ENCODE results near the gene TSPAN19.
A peak's percentile ranks its signal among the peaks of the same experiment; 100 is the strongest.

Gene TSPAN19

DNA sequence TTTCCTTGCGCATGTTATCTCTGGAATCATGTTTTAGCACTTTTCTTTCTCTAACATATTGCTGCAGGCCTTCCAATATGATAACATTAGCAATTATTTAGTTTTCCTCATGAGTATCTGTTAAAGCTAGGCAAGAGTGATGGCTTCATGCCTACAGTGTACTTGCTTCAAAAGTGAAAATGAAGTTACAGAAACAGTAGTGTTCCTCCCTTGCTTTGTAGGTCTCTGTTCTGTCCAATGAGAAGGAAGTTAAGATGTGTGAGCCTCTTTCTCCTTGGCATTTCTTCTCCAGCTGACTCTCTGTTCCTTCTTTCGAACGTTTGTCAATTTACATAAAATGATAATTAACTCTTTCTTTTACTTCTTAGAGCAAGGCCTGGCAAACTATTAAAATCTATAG is 22.3 kb upstream of the TSPAN19 start:
- TF ChIP-seq, protein P1, sequence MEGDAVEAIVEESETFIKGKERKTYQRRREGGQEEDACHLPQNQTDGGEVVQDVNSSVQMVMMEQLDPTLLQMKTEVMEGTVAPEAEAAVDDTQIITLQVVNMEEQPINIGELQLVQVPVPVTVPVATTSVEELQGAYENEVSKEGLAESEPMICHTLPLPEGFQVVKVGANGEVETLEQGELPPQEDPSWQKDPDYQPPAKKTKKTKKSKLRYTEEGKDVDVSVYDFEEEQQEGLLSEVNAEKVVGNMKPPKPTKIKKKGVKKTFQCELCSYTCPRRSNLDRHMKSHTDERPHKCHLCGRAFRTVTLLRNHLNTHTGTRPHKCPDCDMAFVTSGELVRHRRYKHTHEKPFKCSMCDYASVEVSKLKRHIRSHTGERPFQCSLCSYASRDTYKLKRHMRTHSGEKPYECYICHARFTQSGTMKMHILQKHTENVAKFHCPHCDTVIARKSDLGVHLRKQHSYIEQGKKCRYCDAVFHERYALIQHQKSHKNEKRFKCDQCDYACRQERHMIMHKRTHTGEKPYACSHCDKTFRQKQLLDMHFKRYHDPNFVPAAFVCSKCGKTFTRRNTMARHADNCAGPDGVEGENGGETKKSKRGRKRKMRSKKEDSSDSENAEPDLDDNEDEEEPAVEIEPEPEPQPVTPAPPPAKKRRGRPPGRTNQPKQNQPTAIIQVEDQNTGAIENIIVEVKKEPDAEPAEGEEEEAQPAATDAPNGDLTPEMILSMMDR (conservative IDR thresholded peaks at IDR 0.05; ENCODE audit: low read length) = no peak
- DNase-seq (ENCODE audit: low read depth) = no peak
- no peak overlapping the region for H3K4me3 ChIP-seq (ENCODE audit: low read length)

DNA sequence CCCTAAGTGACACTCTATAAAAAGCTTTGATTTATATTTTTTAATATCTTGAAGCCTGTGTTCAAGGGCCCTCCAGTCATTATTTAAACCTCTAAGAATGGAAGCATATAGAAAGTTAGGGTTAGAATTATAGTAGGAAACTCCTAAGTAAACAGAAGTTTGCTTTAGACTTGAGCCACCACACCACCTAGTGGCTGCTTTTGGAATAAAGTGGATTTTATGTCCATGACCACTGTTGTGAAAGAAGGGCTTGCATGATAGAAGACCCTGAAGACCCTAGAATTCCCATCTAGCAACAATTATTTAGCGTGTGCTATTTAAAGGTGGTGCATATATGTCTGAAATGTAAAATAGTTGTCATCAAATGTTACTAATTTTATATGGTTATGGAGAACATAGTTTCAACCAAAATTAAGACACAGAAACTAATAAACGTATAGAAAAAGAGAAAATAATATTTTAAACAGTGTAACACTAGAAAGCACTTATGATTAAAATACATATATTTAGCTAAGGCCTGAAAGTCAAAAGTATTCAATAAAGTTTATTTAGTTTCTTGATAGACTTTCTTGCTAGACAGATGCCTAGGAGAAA is 21.4 kb upstream of the TSPAN19 start:
- peak; percentile 53 for DNase-seq (ENCODE audit: low read depth)

DNA sequence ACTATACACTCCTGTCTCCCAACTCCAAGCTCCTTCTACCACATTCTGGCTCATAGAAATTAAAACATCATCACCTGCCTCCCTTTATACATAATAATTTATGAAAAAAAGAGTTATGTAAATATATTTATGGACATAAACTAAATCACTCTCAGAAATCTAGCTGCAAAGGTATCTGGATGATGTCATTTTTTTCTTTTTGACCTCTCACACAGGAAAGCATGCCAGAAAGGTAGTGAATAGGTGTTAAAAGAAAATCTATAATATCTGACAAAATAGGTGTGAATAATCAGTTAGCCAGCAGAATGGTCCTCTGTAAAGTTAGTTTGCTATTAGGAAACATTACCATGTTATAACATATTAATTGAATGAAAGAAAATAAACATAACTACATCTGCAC is 7.8 kb upstream of the TSPAN19 start:
- no peak overlapping the region for H3K4me3 ChIP-seq (ENCODE audit: low read length)
- TF ChIP-seq, protein P1 (conservative IDR thresholded peaks at IDR 0.05; ENCODE audit: low read length) = no peak
- DNase-seq (ENCODE audit: low read depth) = no peak

More for the DNA sequence above, 21.4 kb upstream of the TSPAN19 start:
- no peak overlapping the region for H3K4me3 ChIP-seq (ENCODE audit: low read length)
- TF ChIP-seq, protein P1 (conservative IDR thresholded peaks at IDR 0.05; ENCODE audit: low read length) = peak; percentile 88

DNA sequence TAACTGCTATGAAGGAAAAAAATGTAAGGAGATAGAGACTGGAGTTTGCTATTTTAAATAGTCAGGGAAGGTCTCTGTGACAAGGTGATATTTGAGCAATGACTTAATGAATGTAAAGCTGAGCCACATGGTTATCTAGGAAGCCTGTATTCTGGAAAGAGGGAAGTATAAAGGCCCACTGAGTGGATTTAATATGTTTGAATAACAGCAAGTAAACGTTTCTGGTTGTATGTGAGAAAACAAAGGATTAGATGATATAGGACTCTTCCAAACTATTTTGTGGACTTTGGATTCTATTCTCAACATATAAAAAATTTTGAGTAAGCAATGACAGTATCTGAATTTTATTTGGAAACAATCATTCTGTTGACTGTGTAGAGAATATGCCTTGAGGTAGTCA is 5.3 kb upstream of the TSPAN19 start:
- no peak overlapping the region for H3K4me3 ChIP-seq (ENCODE audit: low read length)
- TF ChIP-seq, protein P1 (conservative IDR thresholded peaks at IDR 0.05; ENCODE audit: low read length) = no peak
- no peak for DNase-seq (ENCODE audit: low read depth)

DNA sequence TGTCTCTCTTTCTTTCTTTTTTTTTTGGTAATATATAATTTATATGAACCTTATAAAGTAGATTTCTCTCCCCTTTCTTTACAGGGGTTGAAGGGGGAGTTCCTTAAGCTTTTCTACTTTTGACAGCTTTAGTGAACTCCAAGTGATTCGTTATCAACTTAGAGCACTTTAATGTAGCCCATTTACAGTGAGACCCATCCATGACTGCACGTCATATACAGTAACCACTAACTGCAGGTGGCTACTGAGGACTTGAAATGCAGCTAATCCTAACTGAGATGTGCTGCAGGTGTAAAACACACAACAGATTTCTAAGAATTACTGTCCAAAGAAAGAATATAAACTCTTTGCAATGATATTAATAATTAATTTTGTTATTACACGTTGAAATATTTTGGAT is 656 bp upstream of the TSPAN19 start:
- TF ChIP-seq, protein P1 (conservative IDR thresholded peaks at IDR 0.05; ENCODE audit: low read length) = no peak
- peak overlapping the region; percentile 70 for H3K4me3 ChIP-seq (ENCODE audit: low read length)
- DNase-seq (ENCODE audit: low read depth) = no peak

DNA sequence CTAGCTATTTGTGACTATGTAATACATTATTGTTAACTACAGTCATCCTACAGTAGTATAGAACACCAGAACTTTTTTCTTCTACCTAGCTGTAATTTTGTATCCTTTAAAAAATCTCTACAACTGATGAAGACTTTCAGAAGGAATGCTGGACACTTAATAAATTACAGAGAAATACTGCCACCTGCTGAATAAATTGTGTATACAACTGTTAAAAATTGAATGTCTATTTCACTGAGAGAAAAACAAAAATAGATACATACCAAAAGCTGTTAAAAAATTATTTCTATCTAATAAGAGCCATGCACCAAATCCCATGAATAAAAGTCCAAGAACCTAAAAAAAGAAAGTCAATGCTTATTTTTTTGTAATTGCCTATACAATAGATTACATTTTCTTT is 6.6 kb downstream of the TSPAN19 start:
- peak; percentile 36 for DNase-seq (ENCODE audit: low read depth)
- TF ChIP-seq, protein P1 (conservative IDR thresholded peaks at IDR 0.05; ENCODE audit: low read length) = peak; percentile 60

DNA sequence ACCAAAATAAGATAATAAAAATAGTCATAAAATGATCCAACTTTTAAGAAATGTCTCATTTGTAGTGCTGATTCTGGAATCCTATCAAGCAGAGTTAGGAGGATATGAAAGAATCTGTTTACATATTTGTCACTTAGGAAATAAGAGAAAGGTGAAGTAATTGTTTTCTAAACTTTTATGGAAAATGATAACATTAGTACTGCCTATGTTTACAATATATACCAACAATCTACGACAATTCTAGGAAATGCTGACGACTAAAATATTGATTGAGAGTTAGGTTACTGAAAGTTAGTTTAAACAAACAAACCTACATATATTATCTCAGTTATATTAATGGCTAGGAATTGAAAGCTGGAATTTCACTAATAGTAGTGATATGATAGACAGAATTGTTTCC is 18.0 kb downstream of the TSPAN19 start:
- H3K4me3 ChIP-seq (ENCODE audit: low read length) = no peak overlapping the region
- TF ChIP-seq, protein P1 (conservative IDR thresholded peaks at IDR 0.05; ENCODE audit: low read length) = no peak
- no peak for DNase-seq (ENCODE audit: low read depth)

More for the DNA sequence above, 6.6 kb downstream of the TSPAN19 start:
- H3K4me3 ChIP-seq (ENCODE audit: low read length) = no peak overlapping the region

Data from AG10803 (cell line).